GM18508 (cell line): ENCODE data around the gene ABLIM3.

Experiments
- ATAC-seq: cut with Tn5 transposase; IDR thresholded peaks from one replicate; pipeline ENCODE4 v1.9.1; 2021; ENCODE audit warnings: moderate number of reproducible peaks; ENCODE audit not compliant: insufficient read depth, unreplicated experiment

The ABLIM3 gene

GRCh38 chr5:149273237-149273636 lies 131.9 kb downstream of the ABLIM3 start:
- no peak for ATAC-seq

DNA sequence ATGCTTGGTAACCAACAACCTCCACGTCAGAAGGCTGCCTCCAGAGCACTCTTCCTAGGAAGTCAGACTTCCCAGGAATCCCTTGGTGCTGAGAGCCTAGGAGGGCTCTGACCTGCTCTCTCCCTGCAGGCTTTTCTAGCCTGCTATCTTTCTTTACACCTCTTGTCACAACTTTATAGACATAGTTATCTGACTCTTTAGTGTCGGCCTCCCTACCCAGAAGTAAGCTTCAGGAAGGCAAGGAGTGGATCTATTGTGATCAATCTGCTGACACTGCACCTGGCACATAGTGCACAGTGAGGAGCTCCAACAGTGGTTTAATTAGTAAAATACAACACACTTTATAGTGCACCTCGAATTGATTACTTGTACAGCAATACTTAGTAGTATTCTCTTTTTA lies 132.7 kb downstream of the ABLIM3 start:
- ATAC-seq, result no peak

DNA sequence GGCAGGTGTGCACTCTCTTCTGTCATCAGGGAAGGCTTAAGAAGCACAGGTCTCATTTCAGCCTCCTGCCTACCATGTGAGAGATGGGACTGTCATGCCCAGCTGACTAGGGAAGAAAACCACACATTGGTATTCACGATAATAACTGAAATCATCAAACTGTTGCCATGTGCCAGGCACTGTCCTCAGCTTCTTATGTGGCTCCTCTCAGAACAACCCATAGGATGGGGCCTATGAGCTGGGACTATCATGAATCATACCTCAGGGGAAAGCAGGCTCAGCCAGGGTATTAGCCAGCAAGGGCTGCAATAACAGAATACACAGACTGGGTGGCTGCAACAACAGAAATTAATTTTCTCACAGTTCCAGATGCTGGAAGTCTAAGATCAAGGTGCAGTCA lies 133.6 kb downstream of the ABLIM3 start:
- ATAC-seq, result no peak

GRCh38 chr5:149277801-149278200 lies 136.5 kb downstream of the ABLIM3 start:
- ATAC-seq, result no peak

DNA sequence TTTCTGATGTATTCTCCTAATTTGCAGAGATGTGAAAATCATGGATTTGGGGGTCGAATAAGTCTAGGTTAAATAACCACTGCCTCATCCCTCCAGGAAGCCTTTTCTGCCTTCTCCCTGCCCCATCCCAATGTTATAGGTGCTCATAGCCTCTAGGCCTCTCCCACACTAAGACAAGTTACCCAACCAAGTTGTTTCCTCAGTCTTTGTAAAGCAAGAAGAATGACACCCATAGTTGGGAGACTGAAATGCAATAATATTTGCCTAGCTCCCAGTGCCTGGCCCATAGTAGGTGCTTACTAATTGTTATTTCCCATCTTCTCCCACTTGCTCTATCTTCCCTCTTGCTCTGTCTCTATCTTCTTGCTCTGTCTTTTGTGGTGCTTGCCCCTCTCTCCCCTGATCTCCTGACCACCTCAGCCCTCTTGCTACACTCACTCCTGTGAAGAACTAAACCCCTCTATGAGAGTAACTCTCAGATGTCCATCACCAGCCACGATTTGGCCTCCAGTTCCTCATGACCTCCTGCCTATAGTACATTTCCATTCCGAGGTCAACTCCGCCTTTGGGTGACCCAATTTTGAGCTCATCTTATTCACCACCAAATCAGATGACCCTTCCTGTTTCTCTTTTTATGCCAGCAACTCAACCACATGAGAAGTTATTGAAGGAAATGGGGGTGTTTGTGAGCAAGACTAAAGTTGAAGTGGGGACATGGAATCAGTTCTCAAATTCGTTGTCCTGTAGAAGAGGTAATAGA lies 137.3 kb downstream of the ABLIM3 start:
- ATAC-seq, result no peak

DNA sequence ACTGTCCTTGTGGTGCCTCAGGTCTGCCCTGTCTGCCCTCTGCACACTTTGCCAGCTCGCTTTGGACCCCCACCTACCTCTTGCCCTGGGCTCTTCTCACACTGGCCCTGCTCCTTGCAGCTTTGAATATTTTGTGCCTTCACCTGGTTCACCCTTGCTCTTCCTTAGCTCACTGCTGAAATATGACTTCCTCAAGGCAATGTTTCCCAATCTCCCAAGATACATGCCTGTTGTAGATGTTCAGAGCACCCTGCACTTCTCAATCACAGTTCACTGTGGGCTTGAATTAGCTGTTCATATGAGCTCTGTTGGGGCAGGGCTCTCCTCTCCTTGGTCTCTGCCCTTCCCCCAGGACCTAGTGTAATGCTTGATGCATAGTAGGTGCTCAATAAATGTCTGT lies 138.4 kb downstream of the ABLIM3 start:
- ATAC-seq, result no peak

DNA sequence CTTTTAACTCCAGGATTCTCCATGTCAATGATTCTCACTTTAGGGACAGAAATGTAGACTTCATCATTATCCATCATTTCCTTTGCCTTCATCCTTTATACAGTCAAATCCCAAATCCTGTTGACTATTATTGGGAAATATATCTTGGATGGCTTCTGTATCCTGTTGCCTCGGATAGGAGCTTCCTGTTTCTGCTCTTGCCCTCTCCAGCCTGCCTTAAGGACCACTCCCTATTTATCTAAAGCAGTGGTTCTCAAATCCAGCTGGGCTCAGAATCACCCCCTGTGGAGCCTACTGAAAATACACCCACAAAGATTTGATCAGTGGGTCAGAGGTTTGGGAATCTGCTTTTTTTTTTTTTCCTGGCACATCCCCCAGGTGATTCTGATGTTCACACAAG lies 138.8 kb downstream of the ABLIM3 start:
- no peak for ATAC-seq

- no peak for ATAC-seq
Measured at GRCh38 chr5:149280802-149281201, 139.5 kb downstream of the ABLIM3 start.

DNA sequence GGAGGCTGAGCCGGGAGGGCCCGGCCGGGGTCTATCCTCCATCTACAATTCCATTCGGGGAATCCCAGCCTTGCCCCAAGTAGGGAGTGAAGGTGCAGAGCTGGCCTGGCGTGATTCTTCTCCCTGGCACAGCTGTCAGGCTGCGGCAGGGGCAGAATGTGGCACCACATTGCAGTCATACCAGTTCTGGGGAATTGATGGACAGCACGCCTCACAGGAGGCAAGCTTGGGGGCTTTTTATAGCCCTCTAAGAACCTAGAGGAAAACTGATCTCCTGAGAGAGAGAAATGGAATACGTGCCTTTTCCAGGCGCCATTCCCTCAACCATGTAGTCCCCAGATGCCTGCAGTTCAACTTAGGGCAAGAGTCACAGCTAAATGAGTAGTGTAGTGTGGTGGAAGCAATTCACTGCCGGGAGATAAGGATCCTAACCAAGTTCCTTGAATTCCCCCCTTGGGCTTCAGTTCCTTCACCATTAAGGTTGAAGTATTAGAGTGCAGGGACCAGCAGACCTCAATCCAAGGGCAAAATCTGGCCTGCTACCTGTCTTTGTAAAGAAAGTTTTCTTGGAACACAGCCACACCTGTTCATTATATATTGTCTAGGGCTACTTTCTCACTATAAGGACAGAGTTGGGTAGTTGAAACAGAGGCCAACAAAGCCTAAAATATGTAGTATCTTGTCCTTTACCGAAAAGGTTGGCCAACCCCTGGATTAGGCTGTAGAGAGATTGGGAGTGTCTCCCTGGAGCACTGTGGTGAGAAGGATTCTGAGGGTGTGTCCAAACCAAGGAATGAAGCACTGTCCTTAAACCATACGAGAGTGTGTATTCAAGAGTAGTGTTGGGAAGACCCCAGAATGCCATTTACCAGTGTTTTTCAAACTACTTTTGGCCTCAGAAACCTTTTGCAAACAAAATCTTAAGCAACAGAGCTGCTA lies 141.0 kb downstream of the ABLIM3 start:
- ATAC-seq, result no peak

DNA sequence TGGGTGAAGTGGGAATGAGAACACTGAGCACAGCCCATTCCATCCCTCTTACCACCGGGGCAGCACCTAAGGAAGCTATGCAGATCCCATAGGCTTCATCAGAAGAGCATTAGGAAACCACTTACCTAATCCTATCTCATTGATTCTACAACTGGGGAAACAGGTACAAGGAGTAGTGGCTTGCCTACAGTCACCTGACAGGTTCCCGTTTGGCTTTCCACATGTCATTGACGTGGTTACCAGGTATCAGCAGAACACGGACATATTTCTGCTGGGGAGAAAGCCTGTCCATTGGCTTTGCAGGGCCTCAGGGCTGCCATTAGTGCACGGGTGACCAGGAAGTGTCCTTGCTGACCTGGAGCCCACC lies 141.7 kb downstream of the ABLIM3 start:
- no peak for ATAC-seq

GRCh38 chr5:149283626-149284480 lies 142.6 kb downstream of the ABLIM3 start:
- no peak for ATAC-seq

GRCh38 chr5:149284501-149284900 lies 143.2 kb downstream of the ABLIM3 start:
- ATAC-seq, result no peak

GRCh38 chr5:149285153-149285552 lies 143.9 kb downstream of the ABLIM3 start:
- no peak for ATAC-seq

DNA sequence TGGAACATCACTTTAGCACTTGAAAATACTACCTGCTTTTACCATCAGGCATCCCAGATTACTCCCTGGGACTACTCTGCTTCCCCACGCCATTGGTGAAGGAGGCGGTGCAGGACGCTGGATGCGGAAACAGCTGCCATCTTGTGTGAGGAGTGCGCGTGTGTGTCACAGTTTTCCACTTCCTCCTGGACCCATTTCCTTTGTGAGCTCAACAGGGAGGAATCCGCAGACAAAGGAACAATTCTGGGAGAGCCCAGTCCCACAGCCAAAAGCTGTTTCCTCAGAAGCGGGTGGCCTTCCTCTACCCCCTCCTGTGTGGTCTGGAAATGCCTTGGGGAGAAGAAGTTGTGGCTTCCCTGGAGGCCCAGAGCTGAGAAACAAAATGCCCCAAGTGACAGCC lies 147.1 kb downstream of the ABLIM3 start:
- no peak for ATAC-seq

GRCh38 chr5:149289301-149289700 lies 148.0 kb downstream of the ABLIM3 start:
- ATAC-seq, result no peak

- no peak for ATAC-seq
Measured at GRCh38 chr5:149294872-149295829, 153.9 kb downstream of the ABLIM3 start.

- no peak for ATAC-seq
Measured at GRCh38 chr5:149297340-149298025, 156.2 kb downstream of the ABLIM3 start.

- no peak for ATAC-seq
Measured at GRCh38 chr5:149298163-149298562, 156.9 kb downstream of the ABLIM3 start.

- ATAC-seq, result no peak
Measured at GRCh38 chr5:149298842-149299404, 157.6 kb downstream of the ABLIM3 start.
